Measurements from ENCODE around the gene RAD51B. TPM values are rescaled to one million over a fixed set of nuclear protein-coding genes. Genes with fewer than 3 reads are reported as not detected.

RAD51B gene
- total and polyA plus RNA-seq, 2 donors (not counting 1 experiment from before 2014, with no cell fraction given): 4.6 to 16.3 TPM

DNA sequence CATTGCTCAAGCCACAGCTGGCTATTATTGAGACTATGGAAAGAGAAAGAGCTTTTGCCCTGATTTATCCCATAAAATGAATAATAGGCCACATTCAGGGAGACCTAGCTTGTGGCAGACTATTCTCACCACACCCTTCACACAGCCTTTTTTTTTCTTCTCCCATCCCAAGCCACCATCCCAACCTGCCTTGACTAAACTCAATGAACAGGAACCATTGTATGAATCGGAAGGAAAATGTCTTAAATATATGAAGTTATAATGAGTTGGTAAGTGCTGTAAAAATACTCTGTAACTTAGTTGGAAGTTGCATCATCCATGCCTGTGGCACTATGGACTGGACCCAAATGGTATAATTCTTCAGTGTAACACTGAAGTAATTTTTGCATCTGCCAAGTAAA is 338.4 kb downstream of the RAD51B start:
- no peak overlapping the region for H3K4me3 ChIP-seq (replicated peaks in 1 of 4; ENCODE audit: control extremely low read depth in 1 of 4, insufficient read depth in 1 of 4, low read depth in 3 of 4, low read length in 4 of 4)
- H3K27me3 ChIP-seq (ENCODE audit: control insufficient read depth, insufficient read depth, low read length): no peaks in the 10 kb centered on the region
- no peak overlapping the region for H3K4me2 ChIP-seq (ENCODE audit: extremely low read depth, insufficient read depth, low read length)
- no peak overlapping the region for H2AFZ ChIP-seq (ENCODE audit: low read length)
- TF ChIP-seq, protein P1, sequence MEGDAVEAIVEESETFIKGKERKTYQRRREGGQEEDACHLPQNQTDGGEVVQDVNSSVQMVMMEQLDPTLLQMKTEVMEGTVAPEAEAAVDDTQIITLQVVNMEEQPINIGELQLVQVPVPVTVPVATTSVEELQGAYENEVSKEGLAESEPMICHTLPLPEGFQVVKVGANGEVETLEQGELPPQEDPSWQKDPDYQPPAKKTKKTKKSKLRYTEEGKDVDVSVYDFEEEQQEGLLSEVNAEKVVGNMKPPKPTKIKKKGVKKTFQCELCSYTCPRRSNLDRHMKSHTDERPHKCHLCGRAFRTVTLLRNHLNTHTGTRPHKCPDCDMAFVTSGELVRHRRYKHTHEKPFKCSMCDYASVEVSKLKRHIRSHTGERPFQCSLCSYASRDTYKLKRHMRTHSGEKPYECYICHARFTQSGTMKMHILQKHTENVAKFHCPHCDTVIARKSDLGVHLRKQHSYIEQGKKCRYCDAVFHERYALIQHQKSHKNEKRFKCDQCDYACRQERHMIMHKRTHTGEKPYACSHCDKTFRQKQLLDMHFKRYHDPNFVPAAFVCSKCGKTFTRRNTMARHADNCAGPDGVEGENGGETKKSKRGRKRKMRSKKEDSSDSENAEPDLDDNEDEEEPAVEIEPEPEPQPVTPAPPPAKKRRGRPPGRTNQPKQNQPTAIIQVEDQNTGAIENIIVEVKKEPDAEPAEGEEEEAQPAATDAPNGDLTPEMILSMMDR (conservative IDR thresholded peaks at IDR 0.05 in 1 of 2, IDR thresholded peaks at IDR 0.05 in 1 of 2; ENCODE audit: low read depth in 1 of 2, low read length in 2 of 2): no peak
- H3K4me1 ChIP-seq (ENCODE audit: control insufficient read depth, extremely low read depth, insufficient read depth, low read length): no peaks in the 10 kb centered on the region
- H3K9me3 ChIP-seq (ENCODE audit: control insufficient read depth, insufficient read depth, low read depth, low read length): no peaks in the 10 kb centered on the region
- H3K27ac ChIP-seq (ENCODE audit: insufficient read depth, low read length): no peak overlapping the region
- no peaks in the 10 kb centered on the region for H4K20me1 ChIP-seq (ENCODE audit: control insufficient read depth, extremely low read depth, insufficient read depth, low read length)
- DNase-seq (ENCODE audit: low read depth in 2 of 2): peak in 1 of 2 donors; percentile 78
- H3K79me2 ChIP-seq (ENCODE audit: control insufficient read depth, insufficient read depth, low read length): no peaks in the 10 kb centered on the region
- H3K9ac ChIP-seq (ENCODE audit: insufficient read depth, low read length): no peak overlapping the region
- no peaks in the 10 kb centered on the region for H3K36me3 ChIP-seq (ENCODE audit: control insufficient read depth, insufficient read depth, low read length)

DNA sequence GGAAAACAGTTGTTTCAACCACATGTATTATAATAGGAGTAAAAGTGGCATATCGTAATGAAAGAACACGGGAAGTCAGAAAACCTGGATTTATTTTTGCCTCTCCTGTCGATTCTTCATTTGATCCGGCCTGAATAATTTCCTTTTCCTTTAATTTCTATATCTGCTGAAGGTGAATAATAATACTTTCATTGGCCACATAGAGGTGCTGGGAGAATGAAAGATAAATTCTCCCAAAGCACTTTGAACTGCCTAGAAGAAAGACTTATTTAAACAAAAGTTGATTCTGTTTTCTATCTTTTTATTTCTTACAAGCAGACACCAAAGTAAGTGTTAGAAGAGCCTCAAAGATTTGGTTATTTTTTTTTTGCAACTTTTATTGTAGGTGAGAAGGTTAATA is 339.1 kb downstream of the RAD51B start:
- Histone ChIP-seq H4K20me1 (ENCODE audit: control insufficient read depth, extremely low read depth, insufficient read depth, low read length) (no peaks in the 10 kb centered on the region), H3K4me3 (replicated peaks in 1 of 4; ENCODE audit: control extremely low read depth in 1 of 4, insufficient read depth in 1 of 4, low read depth in 3 of 4, low read length in 4 of 4) (no peak overlapping the region), H3K4me2 (ENCODE audit: extremely low read depth, insufficient read depth, low read length) (no peak overlapping the region), H3K36me3 (ENCODE audit: control insufficient read depth, insufficient read depth, low read length) (no peaks in the 10 kb centered on the region), H2AFZ (ENCODE audit: low read length) (no peak overlapping the region), H3K4me1 (ENCODE audit: control insufficient read depth, extremely low read depth, insufficient read depth, low read length) (no peaks in the 10 kb centered on the region), H3K9me3 (ENCODE audit: control insufficient read depth, insufficient read depth, low read depth, low read length) (no peaks in the 10 kb centered on the region), H3K27me3 (ENCODE audit: control insufficient read depth, insufficient read depth, low read length) (no peaks in the 10 kb centered on the region), H3K9ac (ENCODE audit: insufficient read depth, low read length) (no peak overlapping the region), H3K79me2 (ENCODE audit: control insufficient read depth, insufficient read depth, low read length) (no peaks in the 10 kb centered on the region), H3K27ac (ENCODE audit: insufficient read depth, low read length) (no peak overlapping the region)
- TF ChIP-seq, protein P1 (conservative IDR thresholded peaks at IDR 0.05 in 1 of 2, IDR thresholded peaks at IDR 0.05 in 1 of 2; ENCODE audit: low read depth in 1 of 2, low read length in 2 of 2): no peak
- no peak for TF ChIP-seq EZH2 (IDR thresholded peaks at IDR 0.05; ENCODE audit: low read length, missing control alignments)
- DNase-seq (ENCODE audit: low read depth in 2 of 2): no peak

DNA sequence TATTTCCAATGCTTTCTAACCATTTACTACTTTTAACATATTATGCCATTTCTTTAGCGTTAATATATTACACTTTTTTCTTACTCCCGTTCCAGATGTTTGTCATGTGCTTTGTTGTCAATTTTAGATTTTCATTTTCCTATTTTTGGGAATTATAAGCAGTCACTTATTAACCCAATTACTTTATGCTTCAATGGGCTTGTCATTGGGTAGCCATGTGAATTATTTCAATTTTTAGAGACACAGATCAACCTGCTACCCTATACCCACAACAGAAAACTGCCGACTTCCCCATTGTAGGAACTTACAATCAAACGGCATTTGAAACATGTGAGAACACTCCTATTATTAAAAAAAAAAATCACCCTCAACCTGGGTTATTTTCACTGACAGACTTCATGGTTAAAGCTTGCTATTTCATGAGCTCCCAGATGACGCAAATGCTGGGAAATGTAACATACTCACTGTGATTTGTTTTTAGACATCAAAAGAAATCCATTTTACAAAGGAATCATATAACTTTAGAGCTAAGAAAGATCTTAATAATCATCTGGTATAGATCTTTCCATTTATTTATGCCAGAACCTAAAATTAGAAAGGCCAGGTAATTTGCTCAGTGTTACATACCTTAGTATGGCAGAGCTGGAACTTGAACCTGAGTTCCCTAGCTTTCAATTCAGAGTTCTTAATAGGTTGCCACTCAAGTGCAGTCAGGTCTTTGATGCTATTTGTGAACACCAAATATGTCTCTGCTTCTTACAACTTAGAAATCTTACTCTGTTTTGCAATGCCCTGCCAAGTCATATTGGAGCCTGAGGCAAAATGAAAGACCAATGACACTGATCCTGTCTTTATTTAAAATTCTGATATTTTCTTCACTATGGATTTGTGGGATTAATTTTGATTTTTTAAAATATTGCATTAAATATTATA is 340.4 kb downstream of the RAD51B start:
- H3K4me1 ChIP-seq (ENCODE audit: control insufficient read depth, extremely low read depth, insufficient read depth, low read length): no peaks in the 10 kb centered on the region
- H3K4me3 ChIP-seq (replicated peaks in 1 of 4; ENCODE audit: control extremely low read depth in 1 of 4, insufficient read depth in 1 of 4, low read depth in 3 of 4, low read length in 4 of 4): no peak overlapping the region
- H3K4me2 ChIP-seq (ENCODE audit: extremely low read depth, insufficient read depth, low read length): no peak overlapping the region
- no peak overlapping the region for H2AFZ ChIP-seq (ENCODE audit: low read length)
- TF ChIP-seq, protein P1 (conservative IDR thresholded peaks at IDR 0.05 in 1 of 2, IDR thresholded peaks at IDR 0.05 in 1 of 2; ENCODE audit: low read depth in 1 of 2, low read length in 2 of 2): no peak
- no peak for TF ChIP-seq EZH2 (IDR thresholded peaks at IDR 0.05; ENCODE audit: low read length, missing control alignments)
- no peaks in the 10 kb centered on the region for H3K79me2 ChIP-seq (ENCODE audit: control insufficient read depth, insufficient read depth, low read length)
- H3K36me3 ChIP-seq (ENCODE audit: control insufficient read depth, insufficient read depth, low read length): no peaks in the 10 kb centered on the region
- H3K27me3 ChIP-seq (ENCODE audit: control insufficient read depth, insufficient read depth, low read length): no peaks in the 10 kb centered on the region
- H3K9ac ChIP-seq (ENCODE audit: insufficient read depth, low read length): no peak overlapping the region
- H3K9me3 ChIP-seq (ENCODE audit: control insufficient read depth, insufficient read depth, low read depth, low read length): no peaks in the 10 kb centered on the region
- no peaks in the 10 kb centered on the region for H4K20me1 ChIP-seq (ENCODE audit: control insufficient read depth, extremely low read depth, insufficient read depth, low read length)
- H3K27ac ChIP-seq (ENCODE audit: insufficient read depth, low read length): no peak overlapping the region
- no peak for DNase-seq (ENCODE audit: low read depth in 2 of 2)
